Right atrium auricular region (tissue), 2 donors: ENCODE results near the gene PLEKHS1. TPM values are rescaled to one million over a fixed set of nuclear protein-coding genes. Genes with fewer than 3 reads are reported as not detected.

ENCODE experiments used
- DNase-seq: peaks from one replicate; pipeline ENCODE4 v3.0.0-alpha.2; 2019; ENCODE audit warnings: low spot score
- H3K27ac ChIP-seq, 2 donors: fragments of 200-600 bp; sonication (generic); 1 replicate in 1 of 2; 2 replicates in 1 of 2; pipeline ENCODE4 v1.5.1; 2016 to 2019
- H3K27me3 ChIP-seq, 2 donors: fragments of 200-600 bp; sonication (generic); one replicate each; pipeline versions ENCODE4 v1.5.1 to v1.6.0; 2017 to 2019
- H3K36me3 ChIP-seq: fragments of 200-600 bp; sonication (generic); one replicate; pipeline ENCODE4 v1.5.1; 2016
- H3K4me1 ChIP-seq, 2 donors: fragments of 200-600 bp; sonication (generic); one replicate each; pipeline versions ENCODE4 v1.5.1 to v1.6.0; 2017 to 2019
- H3K4me3 ChIP-seq, 2 donors: fragments of 200-600 bp; sonication (generic); 1 replicate in 1 of 2; 2 replicates in 1 of 2; pipeline ENCODE4 v1.5.1; 2017 to 2019; ENCODE audit warnings: mild to moderate bottlenecking in 1 of 2, moderate library complexity in 1 of 2
- H3K9me3 ChIP-seq, 2 donors: fragments of 200-600 bp; sonication (generic); one replicate each; pipeline ENCODE4 v1.5.1; 2019
- total RNA-seq, 2 donors: library from RNA; depleted of rRNA; stranded (reverse); fragments of >200 nt; gene quantifications; one replicate each; pipeline ENCODE4 v1.1.0, GENCODE V29; 2016
- TF ChIP-seq, protein P1 (sequence below), 2 donors: fragments of 200-600 bp; sonication (generic); IDR thresholded peaks; one replicate each; pipeline ENCODE4 v1.5.1; 2019; ENCODE audit warnings: antibody characterized with exemption in 2 of 2

Gene PLEKHS1
- total RNA-seq, 2 donors from 2014 or later = not detected

- H3K9me3 ChIP-seq = peaks cover 0 to 2% of the 10 kb centered on the region in 2 donors
- TF ChIP-seq, protein P1, sequence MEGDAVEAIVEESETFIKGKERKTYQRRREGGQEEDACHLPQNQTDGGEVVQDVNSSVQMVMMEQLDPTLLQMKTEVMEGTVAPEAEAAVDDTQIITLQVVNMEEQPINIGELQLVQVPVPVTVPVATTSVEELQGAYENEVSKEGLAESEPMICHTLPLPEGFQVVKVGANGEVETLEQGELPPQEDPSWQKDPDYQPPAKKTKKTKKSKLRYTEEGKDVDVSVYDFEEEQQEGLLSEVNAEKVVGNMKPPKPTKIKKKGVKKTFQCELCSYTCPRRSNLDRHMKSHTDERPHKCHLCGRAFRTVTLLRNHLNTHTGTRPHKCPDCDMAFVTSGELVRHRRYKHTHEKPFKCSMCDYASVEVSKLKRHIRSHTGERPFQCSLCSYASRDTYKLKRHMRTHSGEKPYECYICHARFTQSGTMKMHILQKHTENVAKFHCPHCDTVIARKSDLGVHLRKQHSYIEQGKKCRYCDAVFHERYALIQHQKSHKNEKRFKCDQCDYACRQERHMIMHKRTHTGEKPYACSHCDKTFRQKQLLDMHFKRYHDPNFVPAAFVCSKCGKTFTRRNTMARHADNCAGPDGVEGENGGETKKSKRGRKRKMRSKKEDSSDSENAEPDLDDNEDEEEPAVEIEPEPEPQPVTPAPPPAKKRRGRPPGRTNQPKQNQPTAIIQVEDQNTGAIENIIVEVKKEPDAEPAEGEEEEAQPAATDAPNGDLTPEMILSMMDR (IDR thresholded peaks at IDR 0.05) = no peak
- no peaks in the 10 kb centered on the region for H3K36me3 ChIP-seq
- no peaks in the 10 kb centered on the region for H3K4me1 ChIP-seq
- no peak overlapping the region for H3K27ac ChIP-seq
- H3K27me3 ChIP-seq = no peaks in the 10 kb centered on the region
- no peak for DNase-seq
- H3K4me3 ChIP-seq = no peak overlapping the region
Measured at GRCh38 chr10:113742466-113742865, 9.0 kb upstream of the PLEKHS1 start.

DNA sequence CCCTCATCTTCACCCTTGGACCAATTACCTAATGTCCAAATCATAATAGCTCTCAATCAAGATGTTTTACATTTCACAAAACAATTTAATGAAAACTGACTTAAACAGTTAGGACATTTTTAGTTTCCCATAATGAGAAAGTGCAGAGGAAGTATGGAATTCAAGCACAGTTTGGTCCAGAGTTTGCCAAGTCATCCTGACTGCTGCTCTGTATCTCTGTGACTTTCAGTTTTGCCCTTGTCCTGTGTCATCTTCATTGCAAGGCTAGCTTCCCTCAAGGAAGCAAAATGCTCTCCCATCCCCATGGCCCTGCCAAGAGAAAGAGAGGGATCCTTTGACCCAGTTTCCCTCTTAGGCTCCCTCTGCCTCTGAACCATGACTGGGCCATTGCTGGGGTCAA is 7.9 kb upstream of the PLEKHS1 start:
- Histone ChIP-seq H3K36me3 (no peaks in the 10 kb centered on the region), H3K4me3 (no peak overlapping the region), H3K9me3 (peaks cover 0 to 2% of the 10 kb centered on the region in 2 donors), H3K4me1 (no peaks in the 10 kb centered on the region), H3K27ac (no peak overlapping the region), H3K27me3 (no peaks in the 10 kb centered on the region)
- TF ChIP-seq, protein P1 (IDR thresholded peaks at IDR 0.05) = no peak
- no peak for DNase-seq

DNA sequence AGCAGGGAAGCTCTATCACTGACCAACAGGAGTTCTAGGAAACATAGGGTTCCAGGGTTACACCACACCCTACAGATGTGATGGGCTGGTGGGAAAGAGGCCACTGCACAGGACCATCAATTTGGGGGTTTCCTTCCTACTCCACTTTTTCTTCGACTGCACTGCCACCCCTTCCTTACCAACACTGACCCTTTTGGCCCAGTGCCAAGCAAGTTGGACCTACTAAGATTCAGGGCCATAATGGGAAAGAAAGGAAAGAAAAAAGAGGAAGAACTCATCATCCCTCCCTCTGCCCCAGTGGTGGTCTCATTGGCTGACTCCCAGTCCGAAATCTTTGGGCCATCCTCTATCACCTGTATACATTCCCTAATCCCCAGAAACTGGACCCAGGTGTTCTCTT is 6.1 kb upstream of the PLEKHS1 start:
- Histone ChIP-seq H3K36me3 (no peaks in the 10 kb centered on the region), H3K27ac (no peak overlapping the region), H3K4me1 (no peaks in the 10 kb centered on the region), H3K27me3 (no peaks in the 10 kb centered on the region), H3K9me3 (peaks cover 0 to 2% of the 10 kb centered on the region in 2 donors), H3K4me3 (no peak overlapping the region)
- no peak for DNase-seq
- TF ChIP-seq, protein P1 (IDR thresholded peaks at IDR 0.05) = no peak

- TF ChIP-seq, protein P1 (IDR thresholded peaks at IDR 0.05) = no peak
- Histone ChIP-seq H3K4me3 (no peak overlapping the region), H3K4me1 (no peaks in the 10 kb centered on the region), H3K27ac (no peak overlapping the region), H3K27me3 (no peaks in the 10 kb centered on the region), H3K9me3 (peaks cover 0 to 2% of the 10 kb centered on the region in 2 donors), H3K36me3 (no peaks in the 10 kb centered on the region)
- DNase-seq = no peak
Measured at GRCh38 chr10:113746217-113746957, 5.1 kb upstream of the PLEKHS1 start.

- DNase-seq = no peak
- Histone ChIP-seq H3K4me3 (no peak overlapping the region), H3K9me3 (no peaks in the 10 kb centered on the region), H3K4me1 (no peaks in the 10 kb centered on the region), H3K27me3 (no peaks in the 10 kb centered on the region), H3K27ac (no peak overlapping the region), H3K36me3 (no peaks in the 10 kb centered on the region)
- TF ChIP-seq, protein P1 (IDR thresholded peaks at IDR 0.05) = no peak
Measured at GRCh38 chr10:113752553-113752952, 1.1 kb downstream of the PLEKHS1 start.
